Measurements from ENCODE around the gene LYST.

The LYST gene

DNA sequence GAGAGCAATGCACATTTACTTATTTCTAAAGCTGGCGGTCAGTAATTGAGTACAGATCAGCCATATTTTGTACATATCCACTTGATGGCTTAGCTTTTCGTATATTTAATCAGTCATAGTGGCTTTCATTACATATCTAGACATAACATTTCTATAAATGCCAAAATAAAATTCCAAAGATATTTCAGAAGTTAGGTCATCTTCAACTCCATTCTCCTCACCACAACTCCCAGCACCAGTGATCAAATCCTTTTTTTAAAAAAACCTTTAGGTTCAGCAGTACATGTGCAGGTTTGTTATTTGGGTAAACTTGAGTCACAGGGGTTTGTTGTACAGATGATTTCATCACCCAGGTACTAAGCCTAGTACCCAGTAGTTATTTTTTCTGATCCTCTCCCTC lies 163.2 kb downstream of the LYST start:
- DNase-seq, result no peak

- no peak for DNase-seq
Measured at GRCh38 chr1:235702412-235702811, 164.3 kb downstream of the LYST start.

DNA sequence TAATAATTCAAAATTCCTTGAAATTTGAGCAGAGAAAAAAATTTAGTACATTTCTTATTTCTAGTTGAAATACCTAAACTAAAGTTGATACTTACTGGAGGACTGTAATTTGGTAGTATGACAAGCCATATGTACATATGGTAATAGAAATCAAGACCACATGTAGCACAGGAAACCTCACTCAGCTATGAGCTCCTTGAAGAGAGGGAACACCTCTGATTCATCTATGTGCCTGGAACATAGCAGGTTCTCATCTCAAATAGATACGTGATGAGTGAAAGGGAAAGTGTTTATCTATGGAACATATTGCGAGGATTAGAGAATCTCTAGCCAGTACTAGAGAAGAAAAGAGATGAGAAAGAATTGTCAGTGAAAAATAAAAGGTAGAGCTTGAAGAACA lies 169.2 kb downstream of the LYST start:
- peak; percentile 11 for DNase-seq

- no peak for DNase-seq
Measured at GRCh38 chr1:235689356-235689755, 177.3 kb downstream of the LYST start.

GRCh38 chr1:235688096-235688495 lies 178.6 kb downstream of the LYST start:
- no peak for DNase-seq

GRCh38 chr1:235683653-235684052 lies 183.1 kb downstream of the LYST start:
- DNase-seq, result no peak

DNA sequence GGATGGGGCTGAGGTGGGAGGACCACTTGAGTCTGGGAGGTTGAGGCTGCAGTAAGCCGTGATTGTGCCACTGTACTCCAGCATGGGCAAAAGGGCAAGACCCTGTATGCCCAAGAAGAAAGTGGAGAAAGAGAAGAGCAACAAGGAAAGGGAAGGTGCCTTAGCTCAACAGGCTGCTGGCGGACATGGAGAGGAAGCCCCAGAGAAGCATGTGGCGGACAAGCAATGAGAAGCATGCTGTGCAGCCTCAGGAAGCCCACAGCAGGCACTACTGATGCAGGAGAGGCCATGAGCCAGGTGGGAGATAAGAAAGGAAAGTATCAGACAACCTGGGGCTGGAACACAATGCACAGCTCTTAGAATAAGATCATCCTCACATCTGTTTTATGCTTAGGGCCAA lies 184.5 kb downstream of the LYST start:
- DNase-seq, result no peak

DNA sequence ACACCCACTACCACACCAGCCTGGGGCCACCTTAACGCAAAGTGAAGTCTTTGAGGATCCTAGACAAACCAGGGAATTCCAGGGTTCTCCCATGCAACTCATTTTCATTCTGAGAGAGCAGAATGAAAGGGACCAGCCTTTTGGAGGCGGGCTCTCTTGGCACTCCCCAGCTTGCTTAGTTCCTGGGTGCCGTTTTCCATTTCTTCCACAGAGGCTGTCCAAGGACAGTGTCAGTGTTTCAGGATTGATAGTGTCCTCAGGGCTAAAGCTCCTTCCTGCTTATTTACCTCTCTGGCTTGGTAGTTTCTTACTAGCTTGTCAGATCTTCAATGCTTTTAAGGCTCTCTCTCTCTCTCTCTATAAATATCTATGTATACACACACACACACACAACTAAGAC lies 187.1 kb downstream of the LYST start:
- no peak for DNase-seq

GRCh38 chr1:235679005-235679404 lies 187.7 kb downstream of the LYST start:
- DNase-seq, result no peak

GRCh38 chr1:235675152-235675890 lies 191.4 kb downstream of the LYST start:
- no peak for DNase-seq

GRCh38 chr1:235673981-235674380 lies 192.7 kb downstream of the LYST start:
- DNase-seq, result no peak

DNA sequence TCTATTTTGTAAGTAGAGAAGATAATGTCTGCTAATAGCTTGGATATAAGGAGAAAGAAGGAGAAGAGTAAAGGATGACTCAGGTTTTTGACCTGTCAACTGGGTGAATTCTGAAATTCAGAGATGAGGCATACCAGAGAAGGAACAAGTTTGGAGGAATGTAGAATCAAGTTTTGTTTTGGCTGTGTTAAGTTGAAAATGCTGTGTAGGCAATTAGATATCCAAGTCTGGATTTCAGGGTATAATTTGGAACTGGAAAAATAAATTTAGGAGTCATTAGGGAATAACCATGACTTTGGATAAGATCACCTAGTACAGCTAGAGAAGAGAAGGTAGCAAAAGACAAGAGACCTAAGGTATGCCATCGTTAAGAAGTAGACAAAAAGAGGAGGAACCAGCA lies 194.7 kb downstream of the LYST start:
- no peak for DNase-seq

DNA sequence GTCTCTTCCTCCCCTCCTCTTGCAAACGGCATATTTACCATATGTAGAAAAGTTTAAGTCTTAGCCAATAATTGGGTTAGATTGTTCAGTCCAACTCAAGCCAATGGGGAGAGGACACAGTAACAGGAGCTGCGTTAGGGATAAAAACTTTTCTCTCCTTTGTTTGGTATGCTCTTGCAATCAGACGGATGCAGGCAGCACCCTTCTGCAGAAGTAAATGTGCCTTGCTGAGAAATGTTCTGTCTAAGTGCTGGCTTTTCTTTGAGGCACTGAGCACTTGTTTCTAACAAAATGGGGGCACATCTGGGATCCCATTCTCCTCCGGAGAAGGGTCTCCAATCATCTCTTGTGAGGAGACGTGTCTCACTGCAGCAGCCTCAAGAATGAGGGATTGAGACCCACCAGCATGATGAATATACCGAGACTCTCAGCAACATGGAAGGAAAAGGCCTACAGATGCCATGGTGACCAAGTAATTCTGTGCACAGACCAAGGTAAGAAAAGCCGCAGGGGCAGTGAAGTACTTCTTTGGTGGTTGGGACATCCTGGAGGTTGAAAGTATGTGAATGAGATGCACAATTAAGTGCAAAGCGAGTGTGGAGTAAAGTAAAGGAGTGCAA lies 196.4 kb downstream of the LYST start:
- no peak for DNase-seq

- no peak for DNase-seq
Measured at GRCh38 chr1:235669277-235669676, 197.4 kb downstream of the LYST start.

- DNase-seq, result no peak
Measured at GRCh38 chr1:235663628-235664027, 203.1 kb downstream of the LYST start.

DNA sequence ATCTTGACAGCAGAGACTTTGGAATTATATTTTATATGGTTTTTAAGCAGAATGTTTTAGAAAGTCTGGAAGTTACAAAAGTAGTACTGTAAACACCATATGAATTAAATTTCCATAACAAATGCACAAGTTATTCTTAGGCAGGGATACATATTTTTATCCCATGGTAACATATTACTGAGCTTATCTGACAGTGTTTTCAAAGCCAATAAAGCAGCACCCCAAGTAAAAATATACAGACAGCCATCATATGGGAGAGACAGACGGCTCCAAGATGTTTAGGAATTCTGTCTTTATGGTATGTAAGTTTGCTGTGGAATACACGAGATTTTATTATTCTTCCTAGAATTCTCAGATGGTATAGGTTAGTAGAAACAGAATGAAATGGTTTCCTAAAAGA lies 205.1 kb downstream of the LYST start:
- DNase-seq, result no peak

GRCh38 chr1:235659186-235659771 lies 207.4 kb downstream of the LYST start:
- no peak for DNase-seq

DNA sequence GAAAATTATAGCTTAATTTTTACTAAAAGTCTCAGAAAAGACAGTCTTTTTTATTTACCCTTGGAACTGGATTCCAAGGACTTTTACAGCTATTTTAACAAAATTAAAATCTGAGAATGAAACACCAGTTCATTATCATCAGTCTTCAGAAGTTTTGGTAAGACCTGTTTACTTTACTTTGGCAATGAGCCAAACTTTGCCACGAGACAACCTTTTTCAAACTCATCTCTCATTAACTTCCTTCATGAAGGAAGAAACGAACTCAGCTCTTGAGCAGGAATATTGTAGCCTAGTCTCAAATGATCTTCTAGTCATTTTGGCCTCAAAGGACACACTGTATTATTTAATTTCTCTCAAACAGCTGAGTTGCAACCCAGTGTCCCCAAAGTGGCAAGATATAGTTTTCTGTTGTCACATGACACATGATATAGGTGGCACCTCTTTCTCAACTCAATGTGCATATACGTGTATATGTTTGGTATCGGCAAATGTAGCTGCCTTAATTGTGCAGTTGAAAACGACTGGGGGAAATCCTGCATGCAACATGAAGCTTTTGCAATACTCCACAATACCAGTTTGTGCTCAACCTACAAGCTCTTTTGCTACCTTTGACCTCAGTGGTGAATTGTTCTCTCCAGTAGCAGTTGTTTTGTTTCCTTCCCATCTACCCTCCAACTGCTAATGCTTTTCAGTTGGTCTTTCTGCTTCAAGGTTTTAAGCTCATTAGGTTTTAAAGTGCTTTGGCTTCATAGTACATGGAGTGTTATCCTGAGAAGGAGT lies 208.8 kb downstream of the LYST start:
- DNase-seq, result no peak

DNA sequence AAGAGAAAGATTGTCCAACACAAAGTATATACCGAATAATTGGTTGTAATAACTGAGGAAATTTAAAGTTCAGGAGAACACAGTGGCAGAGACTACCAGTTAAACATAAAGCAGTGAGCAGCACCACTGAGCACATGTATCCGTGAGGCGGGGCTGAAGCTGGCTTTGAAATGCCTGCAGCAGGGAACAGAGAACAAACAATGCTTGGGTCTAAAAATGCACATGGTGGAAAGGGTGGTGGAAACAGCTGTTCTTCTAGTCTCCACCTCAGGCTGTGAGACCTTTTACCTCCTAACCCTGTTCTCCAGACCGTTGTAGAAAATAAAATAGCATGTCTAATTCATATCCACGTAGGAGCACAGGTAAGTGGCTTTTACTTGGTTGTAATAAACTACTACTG lies 209.4 kb downstream of the LYST start:
- DNase-seq, result no peak

- no peak for DNase-seq
Measured at GRCh38 chr1:235652364-235652763, 214.3 kb downstream of the LYST start.

- DNase-seq, result no peak
Measured at GRCh38 chr1:235651170-235651806, 215.4 kb downstream of the LYST start.

DNA sequence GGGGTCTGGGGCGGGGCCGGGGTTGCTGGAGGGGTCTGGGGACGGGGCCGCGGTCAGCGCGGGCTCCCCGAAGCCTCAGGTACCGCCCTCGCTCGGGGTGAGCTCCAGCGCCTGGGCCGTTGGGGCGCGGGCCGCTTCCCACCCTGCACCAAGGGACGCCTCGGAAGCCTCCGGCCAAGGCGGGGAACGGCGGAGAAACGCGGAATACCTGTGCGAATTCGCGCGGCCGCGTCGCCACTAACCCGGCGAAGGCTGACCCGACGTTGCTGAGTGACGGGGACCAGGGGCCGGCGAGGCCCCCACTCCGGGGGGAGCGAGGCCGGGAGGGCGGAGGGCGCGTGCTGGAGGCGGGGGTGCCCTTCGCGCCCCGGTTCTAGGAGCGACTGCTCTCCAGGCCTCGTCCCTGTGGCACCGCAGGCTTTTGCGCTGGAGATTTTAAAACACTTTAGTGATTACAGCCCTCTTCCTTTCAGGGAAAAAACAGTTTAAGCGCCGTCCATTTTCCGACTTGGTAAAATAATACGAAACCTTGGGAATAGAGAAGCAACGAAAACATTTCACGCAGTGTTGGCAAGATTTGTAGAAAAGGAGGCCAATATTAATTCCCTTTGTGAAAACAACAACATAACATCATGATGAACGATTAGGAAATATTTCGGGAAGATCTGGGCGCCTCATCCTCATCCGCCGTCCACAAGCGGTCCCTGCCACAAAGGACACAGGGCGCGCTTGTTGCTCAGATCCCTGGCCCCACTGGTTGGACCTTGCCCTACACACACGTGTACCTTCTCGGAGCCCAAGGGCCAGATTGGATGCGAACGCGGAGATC lies 216.2 kb downstream of the LYST start:
- no peak for DNase-seq

All from CD4-positive, alpha-beta T cell treated with Interleukin-10 for 1 hour (primary cell).